ENCODE data around the gene TRPM4. TPM values are rescaled to one million over a fixed set of nuclear protein-coding genes. Genes with fewer than 3 reads are reported as not detected.

The TRPM4 gene
- total and polyA plus RNA-seq, 10 of the 15 experiments (the other 5 are each of a cell fraction or from before 2014, with no cell fraction given), result 0.10 to 0.64 (median 0.15) TPM; not detected in 7

- no peak overlapping the region for H2AFZ ChIP-seq (ENCODE audit: control insufficient read depth, low read depth, low read length)
- TF ChIP-seq FOXM1 (IDR thresholded peaks at IDR 0.05; ENCODE audit: low read depth, low read length) (no peak), ZZZ3 (IDR thresholded peaks at IDR 0.05; ENCODE audit: control insufficient read depth, insufficient read length, low read depth) (no peak), ZNF217 (IDR thresholded peaks at IDR 0.05) (no peak), SUZ12 (IDR thresholded peaks at IDR 0.05; ENCODE audit: unreplicated experiment) (no peak), NFYB (IDR thresholded peaks at IDR 0.05; ENCODE audit: insufficient read depth, low read depth, low read length) (no peak), ZSCAN29 (IDR thresholded peaks at IDR 0.05) (no peak), PML (IDR thresholded peaks at IDR 0.05; ENCODE audit: low read length) (no peak), PAX5 (IDR thresholded peaks at IDR 0.05; ENCODE audit: borderline replicate concordance, low read depth, low read length) (no peak), RCOR1 (conservative IDR thresholded peaks at IDR 0.05; ENCODE audit: low read depth, low read length) (no peak), NRF1 (conservative IDR thresholded peaks at IDR 0.05; ENCODE audit: low read depth, low read length) (no peak), TARDBP (IDR thresholded peaks at IDR 0.05; ENCODE audit: borderline replicate concordance) (no peak), E2F8 (IDR thresholded peaks at IDR 0.05; ENCODE audit: low read depth, partially characterized antibody) (no peak), NFIC (IDR thresholded peaks at IDR 0.05; ENCODE audit: low read depth, low read length) (no peak), PRDM15 (CRISPR knock-in tag; IDR thresholded peaks at IDR 0.05) (no peak), HCFC1 (IDR thresholded peaks at IDR 0.05; ENCODE audit: low read length) (no peak), DPF2 (IDR thresholded peaks at IDR 0.05) (no peak), E2F4 (IDR thresholded peaks at IDR 0.05; ENCODE audit: low read depth, low read length) (no peak)
- intact Hi-C loops (cut with micrococcal nuclease; ENCODE audit: unreplicated experiment) (no loop called here), in situ Hi-C loops (cut with MboI) (no loop called here)
- no peak overlapping the region for H3K9ac ChIP-seq (ENCODE audit: control insufficient read depth, insufficient read depth, low read length)
- DNase-seq (ENCODE audit: low read depth, low spot score) (no peak), ATAC-seq (no peak), FAIRE-seq (no peak)
- no peaks in the 10 kb centered on the region for H3K79me2 ChIP-seq (ENCODE audit: control insufficient read depth, insufficient read depth, low read length)
- 32% methylated on average over 11 of the region's 11 CpGs for WGBS (ENCODE audit: insufficient coverage, insufficient replicate concordance, low lambda C conversion rate, missing lambda C conversion rate)
- H3K27me3 ChIP-seq (replicated peaks in 1 of 2; ENCODE audit: control insufficient read depth in 2 of 2, insufficient read depth in 2 of 2, low read length in 1 of 2), result no peaks in the 10 kb centered on the region
- H3K4me2 ChIP-seq (ENCODE audit: control insufficient read depth, insufficient read depth), result no peak overlapping the region
- ChIA-PET POLR2A (no interaction called here), RAD21 (ENCODE audit: unreplicated experiment) (no interaction called here), CTCF (interaction anchor here (1.1 to 1.7 kb wide), 2 partner anchors 18 to 66 kb away, joined by 4 to 8 read pairs; no protein-coding TSS in a partner anchor), SMC1A (ENCODE audit: uncharacterized antibody, unreplicated experiment) (interaction anchor here (1.2 kb wide), 1 partner anchor 36 kb away, joined by 3 read pairs; no protein-coding TSS in a partner anchor)
- no peak overlapping the region for H3K4me3 ChIP-seq
- no peaks in the 10 kb centered on the region for H3K36me3 ChIP-seq (ENCODE audit: control insufficient read depth in 2 of 2, insufficient read depth in 2 of 2, low read length in 1 of 2)
- H4K20me1 ChIP-seq (ENCODE audit: control insufficient read depth, insufficient read depth), result no peaks in the 10 kb centered on the region
- no TSS peak for BruUV-seq (replicated peaks)
- H3K9me3 ChIP-seq (replicated peaks; ENCODE audit: control insufficient read depth, insufficient read depth, low read length), result no peaks in the 10 kb centered on the region
- no peaks in the 10 kb centered on the region for H3K4me1 ChIP-seq (ENCODE audit: control insufficient read depth, insufficient read depth, low read length)
- H3K27ac ChIP-seq (ENCODE audit: control insufficient read depth, insufficient read depth), result no peak overlapping the region
Observed at GRCh38 chr19:49243726-49244125, 86.1 kb downstream of the TRPM4 start.
